Stimulated activated CD8-positive, alpha-beta memory T cell treated with anti-CD3 and anti-CD28 coated beads, Interleukin-12 subunit alpha, Interleukin-12 subunit beta, amount 100 ng/mL, for 24 hours (primary cell): ENCODE results near the gene ILDR2.
"Not testable (repeated sequence)": the region's sequence is repeated elsewhere in the genome, so short reads cannot be mapped to it uniquely, and the experiment has no call there.

Experiments used
- DNase-seq: peaks from one replicate; pipeline ENCODE4 v3.0.0-alpha.2; 2020; ENCODE audit errors: extremely low read depth

Gene ILDR2

DNA sequence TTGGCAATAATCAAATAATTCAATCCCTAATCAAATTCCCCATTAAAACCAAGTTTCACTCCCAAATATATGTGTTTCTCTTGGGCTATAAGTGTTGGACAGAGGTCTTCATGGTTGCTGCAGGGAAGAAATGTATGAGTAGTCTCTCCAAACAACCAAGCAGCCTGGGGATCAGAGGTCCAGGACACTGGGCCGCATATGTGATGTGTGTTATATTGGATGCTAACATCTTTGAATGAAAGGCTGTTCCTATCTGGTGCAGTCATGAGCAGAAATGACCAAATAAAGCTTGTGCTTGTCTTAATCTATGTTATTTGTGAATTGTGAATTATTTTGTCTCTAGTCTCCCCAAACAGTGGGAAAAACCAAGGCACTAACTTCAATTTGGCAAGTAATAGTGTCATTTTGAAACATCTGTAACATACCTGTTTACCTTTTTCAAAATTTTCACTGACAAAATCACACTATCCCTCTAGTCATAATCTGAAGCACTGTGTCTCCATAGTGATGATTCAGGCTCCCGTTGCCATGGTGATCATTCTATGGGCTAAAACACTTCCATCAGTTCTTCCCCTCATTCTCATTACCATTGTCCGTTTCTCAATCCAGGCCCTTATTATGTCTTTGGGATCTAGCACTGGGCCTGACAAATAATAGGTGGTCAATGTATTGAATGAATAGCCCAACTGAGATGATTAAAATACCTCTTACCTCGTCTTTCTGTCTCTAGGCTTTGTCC, 86.8 kb downstream of the ILDR2 start:
- no peak for DNase-seq

DNA sequence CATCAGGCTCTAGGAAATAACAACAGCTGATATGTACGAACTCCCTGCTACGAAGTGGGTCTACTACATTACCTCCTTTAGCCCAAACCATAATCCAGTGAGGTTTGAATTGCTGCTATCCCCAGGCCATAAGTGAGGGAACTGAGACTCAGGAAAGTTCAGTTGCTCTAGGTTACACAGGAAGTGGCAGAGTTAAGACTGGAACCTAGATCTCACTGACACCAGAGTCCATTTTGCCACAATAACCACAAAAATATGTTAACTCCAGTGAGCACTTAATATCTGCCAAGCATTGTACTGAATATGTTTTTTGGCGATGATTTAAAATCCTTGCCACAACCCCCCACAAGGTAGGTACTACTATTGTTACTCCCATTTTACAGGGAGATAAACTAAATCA, 90.4 kb downstream of the ILDR2 start:
- no peak for DNase-seq

DNA sequence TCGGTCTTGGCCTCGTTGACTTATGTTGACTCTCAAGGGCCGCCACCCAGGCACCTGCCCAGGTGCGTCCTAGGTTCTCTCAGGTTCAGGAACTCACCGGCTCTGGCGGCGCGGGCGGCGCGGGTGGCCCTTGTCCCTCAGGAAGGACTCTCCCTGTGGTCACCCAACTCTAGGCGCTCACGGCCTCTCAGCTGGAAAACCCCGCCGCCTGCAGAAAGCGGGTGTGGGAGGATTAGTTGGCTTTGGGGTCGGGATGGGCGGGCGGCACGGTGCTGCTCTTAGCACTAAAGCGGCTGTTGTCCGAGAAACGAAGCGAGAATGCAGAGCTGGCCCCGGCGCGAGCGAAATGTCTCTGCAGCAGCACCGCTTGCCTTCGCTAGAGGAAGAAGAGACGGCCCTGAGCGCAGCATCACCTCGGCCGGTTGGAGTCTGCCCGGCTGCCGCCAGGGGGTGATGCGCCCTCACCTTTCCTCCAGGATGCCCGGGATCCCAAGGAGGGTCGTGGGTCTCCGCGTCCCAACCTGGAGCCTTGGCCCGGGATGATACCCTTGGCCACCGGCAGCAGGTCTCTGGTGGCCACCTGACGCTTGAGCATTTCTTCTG, 91.2 kb downstream of the ILDR2 start:
- no peak for DNase-seq

GRCh38 chr1:166882893-166883292, 92.4 kb downstream of the ILDR2 start:
- DNase-seq: no peak

GRCh38 chr1:166878173-166878917, 97.0 kb downstream of the ILDR2 start:
- DNase-seq: not testable (repeated sequence)

DNA sequence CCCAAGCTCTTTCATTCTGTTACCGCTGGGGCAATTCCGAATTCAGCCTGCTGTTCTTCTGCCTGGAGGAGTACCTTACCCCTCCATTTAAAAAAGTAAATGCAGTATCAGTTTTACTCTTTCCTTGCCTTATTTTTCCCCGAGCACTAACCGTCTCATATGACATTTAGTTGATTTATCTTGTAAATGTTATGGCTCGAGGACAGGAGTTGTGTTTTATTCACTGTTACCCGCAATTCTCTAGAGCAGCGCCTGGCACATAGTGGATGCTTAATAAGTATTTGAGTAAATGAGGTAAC, 98.9 kb downstream of the ILDR2 start:
- no peak for DNase-seq

GRCh38 chr1:166875734-166876539, 99.4 kb downstream of the ILDR2 start, which contains the start of gene TADA1:
Gene TADA1, minus strand, starts transcription at chr1:166876264. Its CDS starts 31 bp downstream, at chr1:166876233.
- DNase-seq: peak; percentile 98

DNA sequence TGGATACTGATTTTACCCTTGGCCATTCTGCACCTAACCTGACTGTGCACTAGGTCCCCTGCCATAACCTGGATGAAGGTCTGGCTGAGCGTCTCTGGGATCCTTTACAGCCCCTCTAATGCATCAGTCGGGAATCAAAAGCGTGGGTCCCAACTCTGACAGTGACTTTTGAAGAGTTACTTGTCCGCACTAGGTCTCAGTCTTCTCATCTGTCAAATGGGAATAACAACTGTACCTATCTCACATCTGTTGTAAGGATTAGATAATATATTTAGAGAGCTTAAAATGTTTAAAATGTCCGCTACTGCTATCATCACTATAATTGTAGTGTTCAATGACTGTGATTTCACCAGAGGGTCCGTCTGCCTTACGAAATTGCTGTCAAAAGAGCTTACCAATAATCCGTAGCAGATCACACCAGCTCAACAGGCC, 100.0 kb downstream of the ILDR2 start:
- no peak for DNase-seq

DNA sequence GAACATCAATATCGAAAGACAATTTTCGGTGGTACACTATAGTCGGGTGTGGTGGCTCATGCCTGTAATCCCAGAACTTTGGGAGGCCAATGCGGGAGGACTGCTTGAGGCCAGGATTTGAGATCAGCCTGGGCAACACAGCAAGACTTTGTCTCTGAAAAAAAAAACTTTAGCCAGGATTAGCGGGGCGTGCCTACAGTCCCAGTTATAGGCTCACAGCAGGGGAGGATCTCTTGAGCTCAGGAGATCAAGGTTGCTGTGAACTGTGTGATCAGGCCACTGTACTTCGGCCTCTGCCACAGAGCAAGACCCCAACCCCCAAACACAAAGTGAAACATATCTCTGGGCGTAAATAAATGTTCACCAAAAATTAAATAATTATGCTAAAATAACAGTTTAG, 100.9 kb downstream of the ILDR2 start:
- DNase-seq: no peak

GRCh38 chr1:166870584-166870983, 104.8 kb downstream of the ILDR2 start:
- DNase-seq: no peak

- DNase-seq: no peak
Observed at GRCh38 chr1:166869318-166870099, 105.8 kb downstream of the ILDR2 start.

GRCh38 chr1:166868639-166869038, 106.7 kb downstream of the ILDR2 start:
- DNase-seq: no peak

DNA sequence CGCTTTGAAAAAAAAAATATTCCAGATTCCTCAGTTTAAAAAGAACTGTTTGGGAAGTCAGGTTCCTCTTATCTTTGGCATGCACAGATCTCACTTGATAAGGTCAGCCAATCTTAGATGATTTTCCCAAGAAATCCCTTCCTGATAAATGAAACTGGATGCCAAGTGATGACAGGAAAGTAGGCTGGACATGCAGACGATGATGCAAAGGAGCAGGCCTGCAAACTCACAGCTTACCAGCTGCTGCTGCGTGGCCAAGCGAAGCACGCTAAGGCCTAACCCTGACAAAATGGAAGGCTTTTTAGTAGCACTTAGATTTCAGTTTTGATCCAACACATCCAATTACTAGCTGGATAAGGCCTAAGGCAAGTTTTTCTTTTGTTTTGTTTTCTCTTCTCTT, 109.4 kb downstream of the ILDR2 start:
- no peak for DNase-seq

GRCh38 chr1:166859597-166859996, 115.7 kb downstream of the ILDR2 start:
- no peak for DNase-seq

DNA sequence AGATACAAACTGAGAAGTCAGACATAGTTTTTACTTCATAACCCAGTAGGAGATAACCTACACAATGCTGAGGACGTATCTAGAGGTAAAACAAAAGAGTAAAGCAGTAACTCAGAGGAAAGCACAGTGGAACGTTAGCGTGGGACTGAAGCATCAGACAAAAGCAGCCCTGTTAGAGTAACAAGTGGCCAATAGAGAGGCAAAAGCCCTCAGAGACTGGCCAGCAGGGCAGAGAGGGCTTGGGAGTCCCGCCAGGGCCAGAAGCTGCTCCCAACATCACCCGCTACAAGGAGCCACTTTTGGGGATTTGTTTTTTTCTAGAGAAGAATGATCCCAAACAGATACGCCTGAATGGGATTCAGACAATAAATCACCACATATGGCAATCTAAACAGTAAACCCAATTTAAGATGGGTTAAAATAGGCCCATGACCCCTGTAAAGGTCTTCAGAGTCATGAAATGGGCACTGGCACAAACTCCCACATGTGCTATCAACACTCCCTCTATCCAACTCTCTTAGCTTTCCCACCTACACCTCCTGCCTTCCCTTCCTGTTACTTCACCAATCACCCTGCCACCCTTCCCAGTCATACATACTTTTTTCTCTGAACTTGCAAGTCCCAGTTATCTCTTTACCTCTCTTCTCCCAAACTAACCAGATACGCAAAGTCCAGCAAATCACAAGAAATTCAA, 116.5 kb downstream of the ILDR2 start:
- DNase-seq: no peak
